ENCODE results near the gene ATP2B2.

Gene ATP2B2

GRCh38 chr3:10469441-10470119 is 35.8 kb downstream of the ATP2B2 start:
- Histone ChIP-seq H3K4me3 (ENCODE audit: low read length, poor library complexity, severe bottlenecking) (no peak overlapping the region), H3K4me2 (ENCODE audit: low read depth, low read length, poor library complexity, severe bottlenecking) (no peak overlapping the region), H3K27me3 (ENCODE audit: insufficient read depth, low read length, poor library complexity, severe bottlenecking) (no peaks in the 10 kb centered on the region), H4K20me1 (ENCODE audit: insufficient read depth, low read length, poor library complexity, severe bottlenecking) (no peaks in the 10 kb centered on the region), H3K4me1 (ENCODE audit: insufficient read depth, low read length, poor library complexity, severe bottlenecking) (no peaks in the 10 kb centered on the region), H3F3A (ENCODE audit: low read depth) (no peaks in the 10 kb centered on the region), H3K9me3 (ENCODE audit: insufficient read depth, low read depth, low read length) (no peaks in the 10 kb centered on the region), H3K9me2 (replicated peaks; ENCODE audit: low read depth, low read length) (no peaks in the 10 kb centered on the region), H3K36me3 (ENCODE audit: insufficient read depth, low read length) (no peaks in the 10 kb centered on the region), H3K79me2 (ENCODE audit: insufficient read depth, low read length) (no peaks in the 10 kb centered on the region), H2AFZ (ENCODE audit: low read length) (no peak overlapping the region), H3K9ac (ENCODE audit: low read depth, low read length, poor library complexity, severe bottlenecking) (no peak overlapping the region)
- TF ChIP-seq EZH2phosphoT487 (IDR thresholded peaks at IDR 0.05; ENCODE audit: borderline replicate concordance) (no peak), CTCF (conservative IDR thresholded peaks at IDR 0.05; ENCODE audit: low read length) (no peak)

- Histone ChIP-seq H2AFZ (ENCODE audit: low read length) (no peak overlapping the region), H3K9me2 (replicated peaks; ENCODE audit: low read depth, low read length) (no peaks in the 10 kb centered on the region), H3K4me3 (ENCODE audit: low read length, poor library complexity, severe bottlenecking) (no peak overlapping the region), H4K20me1 (ENCODE audit: insufficient read depth, low read length, poor library complexity, severe bottlenecking) (no peaks in the 10 kb centered on the region), H3F3A (ENCODE audit: low read depth) (no peaks in the 10 kb centered on the region), H3K36me3 (ENCODE audit: insufficient read depth, low read length) (no peaks in the 10 kb centered on the region), H3K9me3 (ENCODE audit: insufficient read depth, low read depth, low read length) (no peaks in the 10 kb centered on the region), H3K4me2 (ENCODE audit: low read depth, low read length, poor library complexity, severe bottlenecking) (no peak overlapping the region), H3K9ac (ENCODE audit: low read depth, low read length, poor library complexity, severe bottlenecking) (no peak overlapping the region), H3K27me3 (ENCODE audit: insufficient read depth, low read length, poor library complexity, severe bottlenecking) (no peaks in the 10 kb centered on the region), H3K4me1 (ENCODE audit: insufficient read depth, low read length, poor library complexity, severe bottlenecking) (no peaks in the 10 kb centered on the region), H3K79me2 (ENCODE audit: insufficient read depth, low read length) (no peaks in the 10 kb centered on the region)
- TF ChIP-seq EZH2phosphoT487 (IDR thresholded peaks at IDR 0.05; ENCODE audit: borderline replicate concordance): no peak
- no peak for TF ChIP-seq CTCF (conservative IDR thresholded peaks at IDR 0.05; ENCODE audit: low read length)
Measured at GRCh38 chr3:10468613-10469354, 36.6 kb downstream of the ATP2B2 start.

GRCh38 chr3:10467904-10468612 is 37.3 kb downstream of the ATP2B2 start:
- H3K36me3 ChIP-seq (ENCODE audit: insufficient read depth, low read length): no peaks in the 10 kb centered on the region
- no peak for TF ChIP-seq EZH2phosphoT487 (IDR thresholded peaks at IDR 0.05; ENCODE audit: borderline replicate concordance)
- no peak for TF ChIP-seq CTCF (conservative IDR thresholded peaks at IDR 0.05; ENCODE audit: low read length)
- no peaks in the 10 kb centered on the region for H3K4me1 ChIP-seq (ENCODE audit: insufficient read depth, low read length, poor library complexity, severe bottlenecking)
- H3K4me3 ChIP-seq (ENCODE audit: low read length, poor library complexity, severe bottlenecking): no peak overlapping the region
- H4K20me1 ChIP-seq (ENCODE audit: insufficient read depth, low read length, poor library complexity, severe bottlenecking): no peaks in the 10 kb centered on the region
- no peak overlapping the region for H2AFZ ChIP-seq (ENCODE audit: low read length)
- H3K9ac ChIP-seq (ENCODE audit: low read depth, low read length, poor library complexity, severe bottlenecking): no peak overlapping the region
- H3K27me3 ChIP-seq (ENCODE audit: insufficient read depth, low read length, poor library complexity, severe bottlenecking): no peaks in the 10 kb centered on the region
- no peak overlapping the region for H3K4me2 ChIP-seq (ENCODE audit: low read depth, low read length, poor library complexity, severe bottlenecking)
- no peaks in the 10 kb centered on the region for H3K9me3 ChIP-seq (ENCODE audit: insufficient read depth, low read depth, low read length)
- H3F3A ChIP-seq (ENCODE audit: low read depth): no peaks in the 10 kb centered on the region
- no peaks in the 10 kb centered on the region for H3K79me2 ChIP-seq (ENCODE audit: insufficient read depth, low read length)
- no peaks in the 10 kb centered on the region for H3K9me2 ChIP-seq (replicated peaks; ENCODE audit: low read depth, low read length)

Data from Loucy (cell line).